ENCODE measurements around the gene SPATS2L.
"Not testable (repeated sequence)": the region's sequence is repeated elsewhere in the genome, so short reads cannot be mapped to it uniquely, and the experiment has no call there.

SPATS2L gene

DNA sequence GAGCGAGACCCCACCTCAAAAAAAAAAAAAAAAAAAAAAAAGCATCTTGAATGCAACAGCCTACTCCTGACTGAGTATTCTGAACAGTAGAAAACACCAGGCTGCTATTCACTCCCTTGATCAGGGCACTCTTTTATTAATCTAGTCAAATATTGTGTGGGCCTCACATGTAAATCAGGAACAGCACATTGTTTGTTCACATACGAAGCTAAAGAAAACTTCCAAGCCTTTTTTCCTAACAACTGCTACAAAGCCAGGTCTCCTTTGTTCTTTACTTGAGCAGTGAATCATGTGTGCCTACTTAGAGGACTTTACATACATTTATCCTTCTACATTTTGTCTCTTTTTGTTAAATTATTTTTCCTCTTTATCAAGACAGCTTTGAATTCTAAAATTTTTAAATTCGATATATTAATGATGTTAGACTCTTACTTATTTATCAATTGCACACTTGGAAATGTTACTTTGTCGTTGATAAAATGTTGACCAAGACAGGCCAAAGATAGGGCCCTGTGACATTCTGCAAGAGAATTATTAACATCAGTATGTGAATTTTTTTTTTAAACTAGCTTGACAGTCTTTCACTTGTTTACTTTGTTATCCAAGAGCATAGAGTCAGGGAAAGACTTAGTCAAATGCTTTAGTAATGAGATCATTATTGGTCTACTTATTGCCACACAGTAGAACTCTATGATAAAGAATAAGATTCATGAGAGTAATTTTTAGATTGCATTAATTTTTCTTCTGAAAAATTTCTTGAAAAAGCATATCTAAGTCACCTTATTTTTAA lies 13.2 kb downstream of the SPATS2L start:
- no peak for DNase-seq (ENCODE audit: low read depth in 1 of 2, low spot score in 1 of 2)

DNA sequence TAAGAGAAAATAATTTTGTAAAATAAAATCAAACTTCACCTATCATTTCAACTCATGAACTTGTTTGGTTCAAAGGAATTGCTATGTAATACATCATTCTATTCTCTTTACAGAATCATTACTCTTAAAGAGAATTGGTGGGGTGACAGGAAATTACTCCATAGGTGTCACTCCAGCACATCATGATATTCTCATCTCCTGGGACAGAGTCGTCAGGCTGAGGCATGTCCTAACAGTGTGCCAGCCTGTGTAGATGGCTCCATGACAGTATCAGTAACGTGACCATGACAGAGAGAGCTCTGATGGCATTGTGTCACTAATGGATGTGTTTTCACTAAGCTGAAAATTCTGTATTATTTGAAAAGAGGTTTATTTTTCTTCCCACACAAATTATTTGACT lies 13.9 kb downstream of the SPATS2L start:
- DNase-seq (ENCODE audit: low read depth in 1 of 2, low spot score in 1 of 2) = no peak

DNA sequence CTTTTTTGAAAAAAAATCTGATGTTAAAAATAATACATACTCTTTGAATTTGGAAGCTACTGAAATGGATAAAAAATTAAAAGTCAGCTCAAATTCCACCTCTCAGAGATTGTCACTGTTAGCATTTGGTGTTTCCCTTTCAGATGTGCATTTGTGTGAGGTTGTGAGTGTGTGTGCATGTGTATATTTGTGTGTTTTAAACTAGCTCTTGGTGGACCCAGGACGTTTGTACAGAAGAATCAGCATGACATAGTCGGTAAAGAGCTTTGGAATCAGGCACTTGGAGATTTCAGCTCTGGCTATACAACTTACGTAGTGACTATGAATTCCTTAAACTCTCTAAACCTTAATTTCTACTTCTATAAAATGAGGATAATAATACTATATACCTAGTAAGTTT lies 14.5 kb downstream of the SPATS2L start:
- no peak for DNase-seq (ENCODE audit: low read depth in 1 of 2, low spot score in 1 of 2)

DNA sequence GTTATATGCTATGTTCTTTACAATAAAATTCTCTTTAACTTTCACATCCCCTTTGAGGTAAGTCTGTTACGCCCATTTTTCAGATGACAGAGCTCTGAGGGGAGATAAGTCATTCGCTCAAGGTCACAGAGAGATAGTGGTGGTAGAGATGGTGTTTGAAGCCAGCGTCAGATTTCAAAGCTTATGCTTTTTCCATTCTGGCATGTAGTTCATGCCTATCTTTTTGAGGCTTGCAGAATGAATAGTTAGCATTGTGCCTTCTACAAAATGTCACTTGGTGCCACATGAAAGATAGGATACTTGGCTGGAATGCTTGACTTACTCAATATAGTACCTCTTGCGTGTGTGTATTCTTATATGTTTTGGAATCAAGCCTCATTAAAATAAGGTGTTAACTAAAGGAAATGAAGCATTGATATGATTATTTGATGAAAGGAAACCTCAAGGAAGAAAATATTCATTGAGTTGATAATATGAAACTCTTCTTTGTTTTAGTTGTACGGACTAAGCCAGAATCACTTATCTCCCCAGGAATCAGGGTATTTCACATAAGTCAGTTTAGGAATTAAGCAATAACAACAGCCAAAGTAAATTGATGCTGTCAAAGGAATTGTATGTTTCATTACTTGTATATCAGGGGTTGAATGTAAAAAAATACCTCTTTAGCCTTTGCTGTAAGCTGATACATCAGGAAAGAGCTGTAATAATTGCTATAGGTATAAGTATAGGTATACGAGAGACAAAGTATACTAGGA lies 15.5 kb downstream of the SPATS2L start:
- DNase-seq (ENCODE audit: low read depth in 1 of 2, low spot score in 1 of 2) = no peak

DNA sequence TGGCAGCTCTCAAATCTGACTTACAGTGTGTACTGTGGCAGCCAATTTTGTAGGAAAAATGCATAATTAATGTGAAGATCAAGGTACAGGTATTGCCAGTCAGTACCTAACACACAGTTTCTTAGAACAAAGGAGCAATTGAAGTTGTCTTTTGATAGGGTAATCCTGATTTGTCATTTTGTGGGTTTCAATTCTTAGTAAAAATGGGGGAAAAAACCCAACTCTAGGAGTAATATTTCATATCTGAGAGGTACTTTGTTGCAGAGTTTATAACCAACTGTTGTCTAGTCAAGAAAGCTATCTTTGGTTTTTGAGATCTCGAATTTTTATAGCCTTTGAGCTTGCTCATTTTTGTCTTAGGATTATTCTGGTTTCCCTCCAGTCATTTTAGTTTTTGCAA lies 16.1 kb downstream of the SPATS2L start:
- no peak for DNase-seq (ENCODE audit: low read depth in 1 of 2, low spot score in 1 of 2)

DNA sequence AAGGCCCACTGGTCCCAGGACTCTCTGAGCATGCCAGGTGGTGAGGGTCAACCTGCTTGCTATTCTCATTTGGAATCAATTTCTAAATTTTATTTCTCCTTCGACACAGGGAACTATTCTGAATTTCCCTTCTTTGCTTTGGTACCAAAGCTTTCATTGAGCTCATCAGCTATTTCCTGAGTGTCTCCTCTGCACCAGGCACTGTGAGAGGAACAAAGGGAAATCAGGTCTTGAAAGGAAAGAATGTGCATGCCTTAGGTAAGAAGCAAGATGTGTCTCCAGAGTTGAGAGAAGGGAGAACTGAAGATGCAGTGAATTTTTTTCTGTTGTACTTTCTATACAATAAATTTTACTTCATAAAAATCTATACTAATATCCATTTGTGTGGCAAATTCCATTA lies 17.9 kb downstream of the SPATS2L start:
- no peak for DNase-seq (ENCODE audit: low read depth in 1 of 2, low spot score in 1 of 2)

DNA sequence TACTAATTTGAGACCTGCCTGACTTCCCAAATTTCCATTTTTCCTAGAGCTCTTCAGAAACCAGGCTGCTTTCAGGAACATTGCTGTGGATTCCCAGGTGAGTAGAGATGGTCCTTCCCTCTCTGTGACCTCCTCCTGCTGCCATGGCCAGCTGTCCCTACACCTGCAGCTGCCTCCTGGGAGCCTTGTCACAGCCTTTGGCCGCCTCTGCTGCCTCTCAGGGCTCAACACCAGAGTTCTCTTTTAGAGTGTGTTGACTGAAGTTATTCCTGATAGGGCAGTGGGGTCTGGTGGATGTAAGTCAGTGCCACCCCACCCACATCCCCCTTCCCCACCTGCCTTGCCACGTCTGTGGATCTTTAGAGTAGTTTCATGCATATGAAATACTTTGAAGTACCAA lies 22.9 kb downstream of the SPATS2L start:
- DNase-seq (ENCODE audit: low read depth in 1 of 2, low spot score in 1 of 2) = no peak

DNA sequence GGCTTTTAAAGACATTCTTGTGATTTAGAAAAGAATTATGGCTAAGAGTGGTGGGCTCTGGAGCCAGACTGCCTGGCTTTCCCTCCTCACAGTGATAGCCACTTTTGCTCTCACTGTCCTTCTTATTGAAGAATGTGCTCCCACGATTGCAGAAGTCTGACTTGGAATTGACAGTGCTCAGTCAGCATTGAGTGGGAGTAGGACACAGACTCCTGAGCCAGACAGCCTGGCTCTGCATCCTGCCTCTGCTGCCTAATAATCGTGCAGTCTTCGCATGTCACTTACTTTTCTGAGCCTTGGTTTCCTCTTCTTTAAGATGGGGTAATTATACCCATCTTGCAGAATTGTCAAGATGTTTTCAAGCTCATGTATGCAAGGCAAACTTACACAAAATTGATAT lies 23.3 kb downstream of the SPATS2L start:
- no peak for DNase-seq (ENCODE audit: low read depth in 1 of 2, low spot score in 1 of 2)

DNA sequence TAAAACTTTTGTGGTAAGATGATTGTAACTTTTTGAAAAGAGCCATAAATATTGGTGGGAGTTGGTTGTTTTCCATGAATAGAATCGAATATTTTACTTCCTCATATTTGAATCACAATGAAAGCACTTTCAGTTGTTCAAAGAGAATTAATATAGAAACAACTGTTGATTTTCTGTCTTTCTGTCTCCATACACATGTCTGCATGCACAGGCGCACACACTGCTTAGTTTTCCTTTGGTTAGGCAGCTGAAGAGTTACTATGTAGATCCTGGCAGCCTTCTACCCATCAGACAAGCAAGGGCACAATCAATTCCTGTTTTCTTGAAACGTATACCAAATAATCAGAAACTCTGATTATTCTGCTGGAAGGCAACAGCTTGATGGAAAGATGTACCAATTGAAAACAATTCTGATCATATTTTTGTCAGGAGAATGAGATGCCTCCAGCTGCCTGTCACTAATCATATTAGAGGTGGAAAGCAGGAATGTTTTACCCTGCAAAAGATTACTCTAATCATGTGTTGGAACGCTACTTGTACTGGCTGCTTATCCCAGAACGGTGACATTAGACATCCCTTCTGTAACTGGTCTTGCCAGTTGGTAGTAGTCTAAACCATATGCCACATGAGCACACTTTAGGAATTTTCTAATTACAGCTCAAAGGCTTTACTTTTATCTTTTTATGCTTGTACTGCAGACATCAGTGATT lies 24.0 kb downstream of the SPATS2L start:
- no peak for DNase-seq (ENCODE audit: low read depth in 1 of 2, low spot score in 1 of 2)

DNA sequence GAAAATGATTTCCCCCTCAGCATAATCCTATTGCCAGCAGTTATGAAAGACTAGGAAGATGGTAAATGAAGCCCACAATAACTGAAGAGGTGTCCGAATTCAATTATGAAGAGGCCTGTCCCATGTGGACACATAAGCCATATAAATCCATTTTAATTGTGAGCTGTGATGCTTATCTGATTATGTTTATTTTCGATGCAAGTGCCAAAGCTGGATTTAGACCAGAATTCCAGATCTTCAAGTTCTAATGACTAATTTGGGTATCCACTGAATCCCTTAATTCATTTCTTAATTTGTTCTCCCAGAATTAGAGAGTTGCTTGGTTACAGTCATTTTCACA lies 24.5 kb downstream of the SPATS2L start:
- DNase-seq (ENCODE audit: low read depth in 1 of 2, low spot score in 1 of 2) = no peak

DNA sequence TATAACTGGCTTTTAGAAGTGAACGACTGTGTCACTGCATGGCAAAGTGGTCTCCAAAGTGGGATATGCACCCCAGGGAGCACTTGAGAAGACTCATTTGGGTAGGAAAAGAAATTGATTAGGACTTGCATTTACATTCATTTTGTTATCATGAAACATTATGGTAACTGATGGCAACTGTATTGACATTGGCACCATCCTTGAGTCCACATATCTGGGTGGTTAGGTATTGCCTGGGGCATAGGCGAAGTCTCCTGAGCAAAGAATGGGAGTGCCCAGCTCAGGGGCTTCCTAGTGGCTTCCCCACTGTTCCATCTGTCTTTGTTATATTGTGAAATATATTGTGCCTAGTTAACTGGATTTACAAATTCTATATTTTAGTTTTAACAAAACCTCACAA lies 29.2 kb downstream of the SPATS2L start:
- DNase-seq (ENCODE audit: low read depth in 1 of 2, low spot score in 1 of 2) = no peak

DNA sequence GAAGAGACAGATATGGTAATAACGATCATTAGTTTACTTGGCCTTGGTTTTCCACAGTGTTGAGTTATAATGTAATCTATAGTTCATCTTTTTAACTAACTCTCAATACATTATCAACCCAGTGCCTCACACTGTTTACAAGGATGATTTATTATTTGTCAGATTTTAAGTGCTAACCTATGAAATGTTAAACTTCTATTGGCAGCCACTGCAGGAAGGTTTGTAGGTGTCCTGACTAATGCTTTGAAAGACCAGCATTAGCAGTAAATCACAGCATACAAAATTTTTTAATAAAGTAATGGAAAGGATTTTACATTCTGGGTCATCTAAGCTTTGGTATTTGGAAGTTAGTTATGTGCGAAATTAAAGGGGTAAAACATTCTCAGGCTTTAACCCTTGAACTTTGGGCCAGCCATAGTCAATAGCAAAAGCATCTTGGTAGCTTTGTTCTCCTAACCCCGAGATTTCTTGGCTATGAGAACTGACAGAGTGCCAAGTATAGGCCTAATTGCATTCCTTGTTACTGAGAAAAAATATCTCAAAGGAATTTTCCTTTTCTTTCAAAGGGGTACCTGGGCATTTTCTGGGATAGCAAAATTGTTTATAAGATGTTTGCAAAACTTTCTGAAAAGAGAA lies 30.6 kb downstream of the SPATS2L start:
- DNase-seq (ENCODE audit: low read depth in 1 of 2, low spot score in 1 of 2) = no peak

DNA sequence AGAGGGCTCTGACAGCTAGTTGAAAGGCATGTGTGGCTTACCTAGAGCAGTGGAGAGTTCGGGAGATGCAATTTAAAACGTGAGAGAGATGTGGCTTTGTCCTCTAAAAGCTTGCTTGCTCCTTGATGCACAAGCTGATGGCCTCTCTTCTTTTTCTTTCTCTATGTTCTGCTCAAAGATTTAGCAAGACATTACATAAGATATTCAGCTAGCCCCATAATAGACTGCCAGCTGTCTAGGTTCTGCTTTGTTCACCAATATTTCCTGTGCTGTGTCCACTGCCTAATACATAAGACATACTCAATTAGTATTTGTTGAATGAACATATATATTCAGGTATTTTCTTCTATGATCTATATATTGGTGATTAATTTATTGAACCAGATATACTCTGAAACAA lies 31.1 kb downstream of the SPATS2L start:
- no peak for DNase-seq (ENCODE audit: low read depth in 1 of 2, low spot score in 1 of 2)

DNA sequence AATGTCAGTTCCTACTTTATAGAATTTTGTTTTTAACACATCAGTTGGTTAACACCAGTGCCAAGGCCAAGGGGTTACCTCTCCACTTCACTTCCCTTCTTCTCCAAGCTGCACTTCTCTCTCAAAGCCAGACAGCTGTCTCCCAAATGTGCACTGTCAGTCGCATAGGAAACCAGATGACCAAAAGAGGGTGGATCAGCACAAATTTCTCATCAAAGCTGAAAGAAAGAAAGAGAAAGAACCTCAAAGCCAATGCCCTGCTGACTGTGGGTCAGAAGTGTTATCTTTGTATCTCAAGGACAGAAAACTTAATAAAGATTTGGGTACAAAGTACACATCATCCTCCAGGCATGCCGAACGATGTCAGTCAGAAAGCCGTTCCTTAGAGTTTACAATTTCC lies 32.2 kb downstream of the SPATS2L start:
- no peak for DNase-seq (ENCODE audit: low read depth in 1 of 2, low spot score in 1 of 2)

DNA sequence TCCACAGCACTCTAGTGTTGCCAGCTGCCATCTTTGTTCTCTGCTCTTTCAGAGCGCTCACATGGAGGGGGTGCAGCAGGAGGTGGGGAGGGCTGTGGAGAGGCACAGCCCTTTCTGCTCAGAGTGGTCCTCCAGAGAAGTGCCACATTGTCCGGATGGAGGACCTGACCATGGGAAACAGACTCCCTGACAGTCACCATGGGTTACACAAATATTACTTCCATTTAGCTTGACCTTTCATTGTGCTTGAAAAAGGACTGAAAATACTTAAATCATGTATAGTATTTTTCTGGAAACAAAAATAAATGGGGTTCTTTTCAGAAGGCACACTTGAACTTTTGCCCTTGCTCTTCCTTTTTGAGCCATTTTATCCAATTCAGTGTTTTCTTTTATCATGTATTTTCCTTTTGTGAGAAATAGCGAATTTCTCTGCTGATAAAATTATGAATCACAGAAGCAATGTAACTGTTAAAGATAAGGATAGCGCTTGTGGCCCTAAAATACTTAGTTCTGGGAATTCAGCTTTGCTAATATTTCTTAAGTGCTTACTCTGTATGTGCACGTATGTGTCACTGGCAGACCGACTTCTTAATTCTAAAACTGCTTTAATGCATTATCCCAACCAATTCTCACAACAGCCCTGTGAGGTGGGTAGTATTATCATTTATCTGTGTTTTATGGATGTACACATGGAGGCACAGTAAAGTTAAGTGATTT lies 34.2 kb downstream of the SPATS2L start:
- DNase-seq (ENCODE audit: low read depth in 1 of 2, low spot score in 1 of 2) = no peak

DNA sequence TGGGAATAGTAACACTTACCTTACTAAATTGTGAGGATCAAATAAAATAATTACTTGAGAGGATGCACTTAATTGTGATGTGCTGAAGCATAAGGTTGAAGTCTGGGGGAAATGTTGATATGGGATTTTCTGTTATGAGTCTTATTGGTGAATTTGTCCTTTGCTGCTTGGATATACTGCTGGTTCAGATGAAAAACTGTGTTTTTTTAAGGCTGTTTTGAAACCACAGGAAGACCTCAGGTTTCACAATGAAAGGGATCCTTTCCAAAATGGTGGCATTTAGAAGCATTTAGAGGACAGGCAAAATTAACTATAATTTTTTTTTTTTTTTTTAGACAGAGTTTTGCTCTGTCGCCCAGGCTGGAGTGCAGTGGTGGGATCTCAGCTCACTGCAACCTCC lies 34.9 kb downstream of the SPATS2L start:
- DNase-seq (ENCODE audit: low read depth in 1 of 2, low spot score in 1 of 2) = no peak

DNA sequence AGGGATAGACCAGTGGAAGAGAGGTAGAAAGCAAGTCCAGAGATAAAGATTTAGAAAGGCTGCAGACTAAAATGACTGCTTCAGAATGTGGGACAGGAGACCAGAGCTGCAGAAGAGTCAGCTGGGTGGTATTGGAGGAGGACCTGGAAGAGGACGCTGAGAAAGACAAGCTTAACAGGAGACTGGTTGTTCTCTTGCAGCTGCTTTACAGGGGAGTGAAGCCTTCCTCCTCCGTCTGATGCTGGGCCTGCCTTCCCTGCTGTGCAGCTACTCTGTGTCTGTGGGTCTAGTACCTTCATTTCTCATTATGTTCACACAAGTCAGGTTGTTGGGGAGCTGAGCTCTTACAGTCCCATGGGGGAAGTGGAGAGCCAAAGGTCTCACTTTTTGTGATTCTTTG lies 35.7 kb downstream of the SPATS2L start:
- no peak for DNase-seq (ENCODE audit: low read depth in 1 of 2, low spot score in 1 of 2)

DNA sequence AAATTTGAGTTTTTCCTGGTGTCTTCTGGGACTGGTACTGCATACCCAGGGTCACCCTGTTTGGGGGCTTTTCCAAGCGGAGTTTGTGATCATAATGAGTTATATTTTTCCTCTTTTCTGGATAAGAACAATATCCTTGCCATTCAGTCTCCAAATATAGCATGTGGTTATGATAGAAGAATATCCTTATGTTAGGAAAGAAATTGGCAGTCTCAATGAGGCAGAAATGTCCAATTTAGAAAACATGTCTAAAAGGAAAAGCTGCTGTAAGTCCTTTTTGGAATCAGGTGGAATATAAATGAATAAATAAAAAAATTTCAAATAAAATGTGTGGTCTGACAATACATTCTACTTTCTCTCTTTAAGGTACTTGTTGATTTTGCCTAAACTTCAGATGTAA lies 36.2 kb downstream of the SPATS2L start:
- DNase-seq (ENCODE audit: low read depth in 1 of 2, low spot score in 1 of 2) = no peak

DNA sequence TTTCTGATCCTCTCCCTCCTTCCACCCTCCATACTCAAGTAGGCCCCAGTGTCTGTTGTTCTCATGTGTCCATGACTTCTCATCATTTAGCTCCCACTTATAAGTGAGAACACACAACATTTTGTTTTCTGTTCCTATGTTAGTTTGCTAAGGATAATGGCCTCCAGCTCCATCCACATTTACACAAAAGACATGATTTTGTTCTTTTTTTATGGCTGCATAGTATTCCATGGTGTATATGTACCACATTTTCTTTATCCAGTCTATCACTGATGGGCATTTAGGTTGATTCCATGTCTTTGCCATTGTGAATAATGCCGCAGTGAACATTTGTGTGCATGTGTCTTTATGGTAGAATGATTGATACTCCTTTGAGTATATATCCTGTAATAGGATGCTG lies 37.7 kb downstream of the SPATS2L start:
- DNase-seq (ENCODE audit: low read depth in 1 of 2, low spot score in 1 of 2) = not testable (repeated sequence)

DNA sequence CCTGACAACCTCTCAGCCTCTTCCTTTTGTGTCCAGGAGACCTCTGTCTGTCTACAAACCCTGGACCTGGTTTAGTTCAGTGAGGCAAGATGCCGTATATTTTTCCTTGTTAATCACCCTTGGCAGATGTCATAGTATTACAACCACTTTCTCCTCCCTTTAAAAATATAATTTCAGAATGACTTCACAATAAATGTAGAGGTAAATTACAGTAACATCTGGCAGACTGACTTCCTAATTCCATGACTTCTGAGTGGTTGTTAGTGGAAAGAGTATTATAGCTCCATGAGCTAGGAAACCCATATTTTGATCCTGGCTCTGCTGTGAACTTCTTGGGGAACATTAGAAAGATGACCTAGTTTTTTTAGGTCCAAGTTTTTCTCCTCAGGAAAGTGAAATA lies 39.5 kb downstream of the SPATS2L start:
- no peak for DNase-seq (ENCODE audit: low read depth in 1 of 2, low spot score in 1 of 2)

DNA sequence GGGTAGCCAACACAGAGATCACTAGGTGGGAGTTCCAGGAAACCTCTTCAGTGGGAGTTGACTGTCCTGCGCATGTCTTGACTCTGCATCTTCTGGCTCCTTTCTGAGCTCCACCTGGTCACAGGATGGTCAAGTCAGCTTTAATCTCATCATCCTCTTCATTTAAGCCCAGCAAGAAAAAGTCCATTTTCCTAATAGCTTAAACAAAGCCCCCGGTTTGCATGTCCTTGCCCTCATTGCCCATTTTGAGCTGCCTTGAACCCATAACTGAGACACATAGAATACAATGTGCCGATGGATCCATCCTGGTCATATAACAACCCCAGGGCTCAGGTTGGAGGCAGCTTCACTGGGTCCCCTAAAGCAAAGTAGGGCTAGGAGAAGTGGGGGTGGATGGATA lies 40.8 kb downstream of the SPATS2L start:
- no peak for DNase-seq (ENCODE audit: low read depth in 1 of 2, low spot score in 1 of 2)
